Activated B cell treated with CpG ODN at 0.5 μM for 24 hours (primary cell): ENCODE data around the gene SCRN1. TPM values are rescaled to one million over a fixed set of nuclear protein-coding genes. Genes with fewer than 3 reads are reported as not detected.

Experiments used
- ATAC-seq: fragments of 200-7000 bp; cut with Tn5 transposase; one replicate; pipeline ENCODE4 v1.10.0; 2021; ENCODE audit warnings: low read depth, mild to moderate bottlenecking, moderate library complexity
- CTCF ChIA-PET: fragments of 350-600 bp; sonication (Branson Sonifier 250); formaldehyde crosslinking; loops from one replicate; lab custom pipeline; 2021; ENCODE audit warnings: antibody characterized with exemption; lab: Charles Lee
- POLR2A ChIA-PET: fragments of 350-600 bp; sonication (Branson Sonifier 250); formaldehyde crosslinking; loops from one replicate; lab custom pipeline; 2021; ENCODE audit warnings: antibody characterized with exemption; lab: Charles Lee
- DNase-seq: peaks from one replicate; pipeline ENCODE4 v3.0.0; 2022
- H3K27ac Mint-ChIP-seq: one replicate; pipeline ENCODE4 v1.8.0; 2020; ENCODE audit warnings: mixed read lengths
- H3K27me3 Mint-ChIP-seq: one replicate; pipeline ENCODE4 v1.8.0; 2021; ENCODE audit warnings: mixed read lengths
- H3K36me3 Mint-ChIP-seq: one replicate; pipeline ENCODE4 v1.8.0; 2021; ENCODE audit warnings: low read depth, mixed read lengths
- H3K4me1 Mint-ChIP-seq: one replicate; pipeline ENCODE4 v1.8.0; 2021; ENCODE audit warnings: mixed read lengths
- H3K4me3 Mint-ChIP-seq: one replicate; pipeline ENCODE4 v1.8.0; 2020; ENCODE audit warnings: mild to moderate bottlenecking, mixed read lengths
- H3K9me3 Mint-ChIP-seq: one replicate; pipeline ENCODE4 v1.8.0; 2020; ENCODE audit warnings: mixed read lengths
- intact Hi-C: fragments of 100-400 bp; cut with micrococcal nuclease; formaldehyde crosslinking; loops from one replicate; pipeline ENCODE4 v1.15.1; 2024
- total RNA-seq: library from RNA; stranded (reverse); gene quantifications from 2 replicates; pipeline ENCODE4 v1.2.3, GENCODE V29; 2022
- TF ChIP-seq, protein P1 (sequence below): fragments of 200-600 bp; IDR thresholded peaks from one replicate; pipeline ENCODE4 v1.8.0; 2022; ENCODE audit warnings: antibody characterized with exemption, mild to moderate bottlenecking

SCRN1 gene
- total RNA-seq, 1 donor from 2014 or later: 48.7 TPM

DNA sequence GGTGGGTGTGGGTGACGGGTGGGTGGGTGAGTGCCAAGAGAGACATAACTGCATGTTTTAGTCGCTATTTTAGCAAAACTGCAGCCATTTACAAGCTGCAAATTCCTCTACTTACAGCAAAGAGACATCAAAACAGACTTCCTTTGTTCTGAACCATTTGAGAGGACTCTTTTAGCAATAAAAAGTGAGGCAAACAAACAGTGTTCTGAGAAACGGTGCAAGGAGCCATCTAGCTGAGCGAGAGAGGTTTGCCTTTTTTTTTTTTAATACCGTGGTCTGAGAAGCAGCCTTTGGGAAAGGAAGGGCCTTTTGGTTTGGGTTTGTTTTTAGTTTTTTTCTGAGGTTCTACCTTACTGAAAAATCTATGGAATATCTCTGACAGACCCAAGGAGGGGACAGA is 62.9 kb downstream of the SCRN1 start:
- POLR2A ChIA-PET: no interaction called here
- CTCF ChIA-PET: interaction anchor here (0.9 kb wide), 1 partner anchor 10 kb away, joined by 3 read pairs; no protein-coding TSS in a partner anchor

GRCh38 chr7:29926216-29926615 is 63.4 kb downstream of the SCRN1 start:
- no peaks in the 10 kb centered on the region for H3K27me3 Mint-ChIP-seq
- H3K4me1 Mint-ChIP-seq: no peaks in the 10 kb centered on the region
- no peak for DNase-seq
- peaks cover 75% of the 10 kb centered on the region for H3K36me3 Mint-ChIP-seq
- ATAC-seq: no peak
- TF ChIP-seq, protein P1, sequence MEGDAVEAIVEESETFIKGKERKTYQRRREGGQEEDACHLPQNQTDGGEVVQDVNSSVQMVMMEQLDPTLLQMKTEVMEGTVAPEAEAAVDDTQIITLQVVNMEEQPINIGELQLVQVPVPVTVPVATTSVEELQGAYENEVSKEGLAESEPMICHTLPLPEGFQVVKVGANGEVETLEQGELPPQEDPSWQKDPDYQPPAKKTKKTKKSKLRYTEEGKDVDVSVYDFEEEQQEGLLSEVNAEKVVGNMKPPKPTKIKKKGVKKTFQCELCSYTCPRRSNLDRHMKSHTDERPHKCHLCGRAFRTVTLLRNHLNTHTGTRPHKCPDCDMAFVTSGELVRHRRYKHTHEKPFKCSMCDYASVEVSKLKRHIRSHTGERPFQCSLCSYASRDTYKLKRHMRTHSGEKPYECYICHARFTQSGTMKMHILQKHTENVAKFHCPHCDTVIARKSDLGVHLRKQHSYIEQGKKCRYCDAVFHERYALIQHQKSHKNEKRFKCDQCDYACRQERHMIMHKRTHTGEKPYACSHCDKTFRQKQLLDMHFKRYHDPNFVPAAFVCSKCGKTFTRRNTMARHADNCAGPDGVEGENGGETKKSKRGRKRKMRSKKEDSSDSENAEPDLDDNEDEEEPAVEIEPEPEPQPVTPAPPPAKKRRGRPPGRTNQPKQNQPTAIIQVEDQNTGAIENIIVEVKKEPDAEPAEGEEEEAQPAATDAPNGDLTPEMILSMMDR: no peak
- no peak overlapping the region for H3K27ac Mint-ChIP-seq
- POLR2A ChIA-PET: no interaction called here
- CTCF ChIA-PET: interaction anchor here (0.9 kb wide), 1 partner anchor 11 kb away, joined by 3 read pairs; no protein-coding TSS in a partner anchor
- no peak overlapping the region for H3K4me3 Mint-ChIP-seq
- intact Hi-C loops: no loop called here
- H3K9me3 Mint-ChIP-seq: no peaks in the 10 kb centered on the region

More for the DNA sequence above, 62.9 kb downstream of the SCRN1 start:
- DNase-seq (no peak), ATAC-seq (no peak)
- TF ChIP-seq, protein P1: no peak
- Mint-ChIP-seq H3K27me3 (no peaks in the 10 kb centered on the region), H3K4me3 (no peak overlapping the region), H3K27ac (no peak overlapping the region), H3K9me3 (no peaks in the 10 kb centered on the region), H3K36me3 (peaks cover 72% of the 10 kb centered on the region), H3K4me1 (no peaks in the 10 kb centered on the region)
- intact Hi-C loops: no loop called here

DNA sequence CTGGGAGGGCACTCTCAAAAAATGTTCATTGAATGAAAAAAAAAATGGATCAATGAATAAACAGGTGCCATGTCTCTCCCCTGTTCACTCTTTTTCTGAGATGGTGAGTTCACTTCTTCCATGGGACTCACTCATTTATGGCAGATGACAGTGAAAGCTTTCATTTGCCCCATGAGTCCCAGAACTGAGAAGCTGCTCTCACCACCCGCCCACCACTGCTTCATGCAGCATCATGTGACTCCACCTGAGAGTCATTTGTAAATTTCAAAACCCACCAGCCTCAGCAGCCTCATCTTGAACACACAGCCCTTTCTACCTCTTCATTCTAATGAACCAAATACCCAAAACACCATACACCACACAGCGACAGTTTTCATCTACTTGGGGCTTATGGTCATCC is 64.9 kb downstream of the SCRN1 start:
- Mint-ChIP-seq H3K9me3 (no peaks in the 10 kb centered on the region), H3K4me3 (no peak overlapping the region), H3K27ac (no peak overlapping the region), H3K4me1 (no peaks in the 10 kb centered on the region), H3K36me3 (peaks cover 78% of the 10 kb centered on the region), H3K27me3 (no peaks in the 10 kb centered on the region)
- CTCF ChIA-PET: no interaction called here
- ATAC-seq (no peak), DNase-seq (no peak)
- intact Hi-C loops: no loop called here
- POLR2A ChIA-PET: no interaction called here
- TF ChIP-seq, protein P1: no peak

DNA sequence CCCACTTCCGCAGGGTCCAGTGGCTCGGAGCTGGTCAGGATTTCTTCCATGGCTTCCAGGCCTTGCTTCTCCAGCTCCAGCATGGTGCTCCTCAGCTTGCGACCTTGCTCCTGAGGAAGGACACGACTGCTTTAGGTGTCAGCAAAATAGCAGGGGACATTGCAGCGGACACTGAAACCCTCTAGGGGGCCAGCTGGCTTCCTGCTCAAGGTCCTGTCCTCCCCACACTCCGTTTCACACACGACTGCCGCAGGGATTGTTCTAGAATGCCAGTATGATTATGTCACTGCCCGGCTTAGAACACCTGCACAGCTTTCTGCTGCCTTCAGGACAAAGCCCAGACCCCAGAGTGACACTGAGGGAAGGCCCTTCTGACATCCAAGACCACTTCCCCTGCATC is 65.6 kb downstream of the SCRN1 start:
- intact Hi-C loops: no loop called here
- DNase-seq (no peak), ATAC-seq (no peak)
- Mint-ChIP-seq H3K27ac (no peak overlapping the region), H3K4me3 (no peak overlapping the region), H3K4me1 (no peaks in the 10 kb centered on the region), H3K27me3 (no peaks in the 10 kb centered on the region), H3K9me3 (no peaks in the 10 kb centered on the region), H3K36me3 (peaks cover 80% of the 10 kb centered on the region)
- CTCF ChIA-PET: no interaction called here
- TF ChIP-seq, protein P1: no peak
- POLR2A ChIA-PET: no interaction called here

GRCh38 chr7:29922921-29923700 is 66.5 kb downstream of the SCRN1 start:
- H3K27ac Mint-ChIP-seq: no peak overlapping the region
- DNase-seq (no peak), ATAC-seq (no peak)
- TF ChIP-seq, protein P1: no peak
- intact Hi-C loops: no loop called here
- ChIA-PET CTCF (interaction anchor here (2.0 to 3.5 kb wide), 2 partner anchors 139 to 641 kb away, joined by 8 to 25 read pairs; no protein-coding TSS in a partner anchor), POLR2A (interaction anchor here (0.6 kb wide), 1 partner anchor 16 kb away, joined by 3 read pairs; no protein-coding TSS in a partner anchor)
- no peaks in the 10 kb centered on the region for H3K27me3 Mint-ChIP-seq
- no peaks in the 10 kb centered on the region for H3K4me1 Mint-ChIP-seq
- peaks cover 76% of the 10 kb centered on the region for H3K36me3 Mint-ChIP-seq
- H3K9me3 Mint-ChIP-seq: no peaks in the 10 kb centered on the region
- no peak overlapping the region for H3K4me3 Mint-ChIP-seq
